ENCODE data around the gene KBTBD4.

- TF ChIP-seq, protein P1, sequence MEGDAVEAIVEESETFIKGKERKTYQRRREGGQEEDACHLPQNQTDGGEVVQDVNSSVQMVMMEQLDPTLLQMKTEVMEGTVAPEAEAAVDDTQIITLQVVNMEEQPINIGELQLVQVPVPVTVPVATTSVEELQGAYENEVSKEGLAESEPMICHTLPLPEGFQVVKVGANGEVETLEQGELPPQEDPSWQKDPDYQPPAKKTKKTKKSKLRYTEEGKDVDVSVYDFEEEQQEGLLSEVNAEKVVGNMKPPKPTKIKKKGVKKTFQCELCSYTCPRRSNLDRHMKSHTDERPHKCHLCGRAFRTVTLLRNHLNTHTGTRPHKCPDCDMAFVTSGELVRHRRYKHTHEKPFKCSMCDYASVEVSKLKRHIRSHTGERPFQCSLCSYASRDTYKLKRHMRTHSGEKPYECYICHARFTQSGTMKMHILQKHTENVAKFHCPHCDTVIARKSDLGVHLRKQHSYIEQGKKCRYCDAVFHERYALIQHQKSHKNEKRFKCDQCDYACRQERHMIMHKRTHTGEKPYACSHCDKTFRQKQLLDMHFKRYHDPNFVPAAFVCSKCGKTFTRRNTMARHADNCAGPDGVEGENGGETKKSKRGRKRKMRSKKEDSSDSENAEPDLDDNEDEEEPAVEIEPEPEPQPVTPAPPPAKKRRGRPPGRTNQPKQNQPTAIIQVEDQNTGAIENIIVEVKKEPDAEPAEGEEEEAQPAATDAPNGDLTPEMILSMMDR (IDR thresholded peaks at IDR 0.05; ENCODE audit: insufficient read depth, low read length, poor library complexity, severe bottlenecking) = no peak
- TF ChIP-seq EZH2phosphoT487 (conservative IDR thresholded peaks at IDR 0.05; ENCODE audit: low read length) = no peak
Observed at GRCh38 chr11:47565340-47566148, 13.2 kb downstream of the KBTBD4 start, which contains the start of gene PTPMT1.
